CD4-positive, alpha-beta T cell treated with Interferon alpha-2 for 1 hour (primary cell): ENCODE results near the gene FKBP1A.

ENCODE experiments used
- DNase-seq, 2 donors: peaks; one replicate each; pipeline ENCODE4 v3.0.0-alpha.2; 2020 to 2022

FKBP1A gene

GRCh38 chr20:1392693-1393506 is at the start of gene FKBP1A:
Gene FKBP1A, minus strand, starts transcription at chr20:1393054. Its CDS starts 56 bp downstream, at chr20:1392998.
- peak; percentile 93 to 95 for DNase-seq

- DNase-seq: no peak
Observed at GRCh38 chr20:1442304-1442703, 49.5 kb upstream of the FKBP1A start.

- no peak for DNase-seq
Observed at GRCh38 chr20:1441133-1441532, 48.3 kb upstream of the FKBP1A start.

- peak in 1 of 2 donors; percentile 19 for DNase-seq
Observed at GRCh38 chr20:1440024-1440423, 47.2 kb upstream of the FKBP1A start.

DNA sequence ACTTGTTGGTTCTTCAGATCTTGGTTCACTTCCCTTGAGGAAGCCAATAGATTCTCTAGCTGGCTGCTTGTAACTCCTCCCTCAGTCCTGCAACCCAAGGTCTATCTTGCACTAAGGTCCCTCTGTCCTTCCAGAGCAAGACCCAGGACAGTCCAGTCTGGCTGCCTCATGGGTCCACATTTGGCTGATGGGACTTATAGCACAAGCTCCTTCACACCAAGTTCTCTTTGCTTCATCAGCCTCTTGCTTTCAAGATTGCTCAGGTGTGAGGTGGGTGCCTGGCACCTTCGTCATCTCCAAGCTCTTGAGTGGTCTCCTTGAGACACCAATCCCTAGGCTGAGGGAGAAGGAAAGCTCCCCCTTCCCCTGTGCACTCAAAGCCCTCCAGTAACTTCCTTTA is 45.5 kb upstream of the FKBP1A start:
- DNase-seq: no peak

DNA sequence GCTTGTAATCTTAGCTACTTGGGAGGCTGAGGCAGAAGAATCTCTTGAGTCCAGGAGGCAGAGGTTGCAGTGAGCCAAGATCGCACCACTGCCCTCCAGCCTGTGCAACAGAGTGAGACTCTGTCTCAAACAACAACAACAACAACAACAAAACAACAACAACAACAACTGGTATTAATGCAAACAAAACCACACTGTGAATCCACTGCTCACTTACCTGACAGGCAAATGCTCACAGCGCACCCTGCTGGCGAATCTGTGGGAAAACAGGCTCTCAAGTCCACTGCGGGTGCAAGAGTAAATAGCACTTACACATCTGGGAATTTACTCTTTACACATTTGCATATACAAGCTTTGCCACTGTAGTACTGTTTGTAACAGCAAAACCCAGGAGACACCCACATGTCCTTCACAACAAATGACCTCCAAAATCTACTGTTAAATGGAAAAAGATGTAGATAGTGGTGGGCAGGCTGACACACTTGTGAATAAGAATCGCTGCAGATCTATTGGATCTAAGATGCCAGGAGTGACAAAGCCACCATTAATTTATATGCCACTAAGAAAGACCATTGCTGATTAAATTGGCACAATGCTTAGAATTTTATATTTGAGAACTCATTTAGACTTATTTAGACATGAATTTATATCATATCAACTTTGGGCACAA is 44.5 kb upstream of the FKBP1A start:
- DNase-seq: peak; percentile 80 to 83

DNA sequence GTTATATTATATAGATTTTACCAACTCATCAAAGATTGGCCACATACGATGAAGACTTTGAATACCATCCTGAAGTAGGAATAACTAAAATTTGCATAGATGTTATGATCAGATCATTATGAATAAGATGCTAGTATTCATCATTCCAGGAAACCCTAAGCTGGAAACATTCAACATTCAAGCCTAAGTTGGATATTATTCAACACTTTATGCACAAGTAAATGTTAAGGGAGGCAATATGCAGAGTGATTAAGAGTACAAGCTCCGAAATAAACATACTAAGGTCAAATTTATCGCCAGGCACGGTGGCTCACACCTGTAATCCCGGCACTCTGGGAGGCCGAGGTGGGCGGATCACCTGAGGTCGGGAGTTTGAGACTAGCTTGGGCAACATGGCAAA is 43.4 kb upstream of the FKBP1A start:
- no peak for DNase-seq

DNA sequence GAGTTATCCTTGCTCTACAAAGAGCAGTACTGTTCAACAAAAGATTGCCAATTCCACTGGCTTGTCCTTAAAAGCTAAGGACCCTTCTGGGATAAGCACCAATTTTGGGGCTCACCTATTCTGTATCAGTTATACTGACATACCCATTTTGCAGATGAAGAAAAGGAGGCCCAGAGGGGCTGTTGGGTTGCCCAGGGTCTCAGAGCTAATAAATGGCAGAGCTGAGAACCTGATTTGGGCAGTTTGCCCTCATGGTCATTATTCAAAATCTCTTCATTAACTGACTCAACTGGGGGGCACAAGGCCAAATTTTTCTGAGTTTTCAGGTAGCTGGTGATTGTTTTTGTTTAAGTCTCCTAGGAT is 42.5 kb upstream of the FKBP1A start:
- no peak for DNase-seq

DNA sequence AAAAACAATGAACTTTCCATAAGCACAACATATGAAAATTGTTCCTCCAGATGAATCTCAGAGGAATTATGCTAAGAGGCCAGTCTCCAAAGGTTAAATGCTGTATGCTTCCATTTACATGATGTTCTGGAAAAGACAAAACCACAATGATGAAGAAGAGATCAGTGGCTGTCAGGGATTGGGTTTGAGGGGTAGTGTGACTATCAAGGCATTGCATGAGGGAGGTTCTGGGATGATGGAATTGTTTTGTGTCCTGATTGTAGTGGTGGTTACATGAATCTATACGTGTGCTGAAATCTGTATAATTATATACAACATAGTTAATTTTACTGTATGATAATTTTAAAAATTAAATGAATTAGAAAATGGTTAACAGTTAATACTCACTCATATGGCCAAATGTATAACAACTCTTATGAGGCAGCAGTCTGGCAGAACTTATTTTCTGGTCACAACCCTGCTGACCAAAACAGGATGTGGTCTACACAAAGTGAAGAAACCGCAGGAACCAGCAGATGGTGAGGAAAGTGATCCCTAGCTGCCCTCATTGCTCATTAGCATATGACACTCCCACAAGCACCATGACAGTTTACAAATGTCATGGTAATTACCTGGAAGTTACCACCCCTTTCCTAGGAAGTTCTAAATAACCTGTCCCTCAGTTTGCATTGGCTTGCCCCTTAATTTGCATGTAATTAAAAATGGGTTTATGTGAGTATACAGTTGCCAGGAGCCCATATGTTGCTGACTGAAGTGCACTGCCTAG is 41.9 kb upstream of the FKBP1A start:
- peak; percentile 80 to 83 for DNase-seq

GRCh38 chr20:1431158-1431557 is 38.3 kb upstream of the FKBP1A start:
- DNase-seq: no peak

DNA sequence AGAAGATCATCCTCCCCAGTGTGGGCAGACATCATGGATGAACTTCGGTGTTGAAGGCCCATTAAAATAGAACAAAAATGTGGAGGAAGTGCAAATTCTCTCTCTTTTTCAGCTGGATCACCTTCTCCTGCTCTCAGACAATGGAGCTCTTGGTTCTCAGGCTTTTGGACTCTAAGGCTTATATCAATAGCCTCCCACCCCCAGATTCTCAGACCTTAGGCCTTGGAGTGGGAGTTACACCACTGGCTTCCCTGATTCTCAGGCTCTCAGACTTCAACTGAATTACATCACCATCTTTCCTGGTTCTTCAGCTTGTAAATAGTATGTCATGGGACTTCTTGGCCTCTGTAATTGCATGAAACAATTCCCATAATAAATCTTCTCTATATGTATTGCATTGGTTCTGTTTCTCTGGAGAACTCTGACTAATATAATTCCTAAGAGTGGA is 37.2 kb upstream of the FKBP1A start:
- DNase-seq: no peak

DNA sequence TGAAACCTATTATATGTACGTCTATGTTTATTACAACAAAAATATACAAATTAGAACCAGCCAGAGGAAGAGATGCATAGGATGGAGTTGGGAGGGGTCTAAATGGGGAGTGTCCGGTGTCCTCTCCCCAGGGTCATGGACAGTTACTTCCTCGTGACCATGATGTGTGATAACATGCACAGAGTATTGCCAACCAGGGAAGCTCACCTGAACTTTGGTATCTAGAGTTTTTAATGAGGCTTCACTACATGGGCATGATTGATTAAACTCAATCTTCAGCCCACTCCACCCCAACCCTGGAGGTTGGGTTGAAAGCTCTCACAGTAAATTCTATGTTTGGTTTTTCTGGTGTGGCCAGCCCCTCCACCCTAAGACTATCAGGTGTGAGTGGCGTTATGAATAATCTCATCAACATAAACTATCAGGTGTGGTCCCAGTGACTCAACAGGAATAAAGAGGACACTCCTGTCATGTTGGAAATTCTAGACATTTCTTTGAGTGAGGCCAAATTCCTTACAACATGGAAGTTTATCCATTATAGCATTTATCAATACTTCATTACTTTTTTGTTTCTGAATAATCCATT is 36.4 kb upstream of the FKBP1A start:
- DNase-seq: no peak

- no peak for DNase-seq
Observed at GRCh38 chr20:1427457-1428054, 34.7 kb upstream of the FKBP1A start.

- no peak for DNase-seq
Observed at GRCh38 chr20:1426231-1426849, 33.5 kb upstream of the FKBP1A start.

DNA sequence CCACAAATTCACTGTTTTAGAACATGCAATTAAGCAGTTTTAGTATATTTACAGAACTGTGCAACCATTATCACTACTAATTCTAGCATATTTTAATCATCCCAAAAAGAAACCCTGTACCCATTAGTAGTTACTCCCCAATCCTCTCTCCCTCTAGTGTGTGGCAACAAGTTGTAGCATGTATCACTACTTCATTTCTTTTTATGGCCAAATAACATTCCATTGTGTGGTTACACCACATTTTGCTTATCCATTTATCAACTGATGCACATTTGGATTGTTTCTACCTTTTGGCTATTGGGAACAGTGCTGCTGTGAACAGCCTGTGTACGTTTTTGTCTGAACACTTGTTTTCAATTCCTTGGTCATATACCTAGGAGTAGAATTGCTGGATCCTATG is 31.5 kb upstream of the FKBP1A start:
- no peak for DNase-seq

GRCh38 chr20:1423625-1424106 is 30.8 kb upstream of the FKBP1A start:
- DNase-seq: peak; percentile 37 to 45

DNA sequence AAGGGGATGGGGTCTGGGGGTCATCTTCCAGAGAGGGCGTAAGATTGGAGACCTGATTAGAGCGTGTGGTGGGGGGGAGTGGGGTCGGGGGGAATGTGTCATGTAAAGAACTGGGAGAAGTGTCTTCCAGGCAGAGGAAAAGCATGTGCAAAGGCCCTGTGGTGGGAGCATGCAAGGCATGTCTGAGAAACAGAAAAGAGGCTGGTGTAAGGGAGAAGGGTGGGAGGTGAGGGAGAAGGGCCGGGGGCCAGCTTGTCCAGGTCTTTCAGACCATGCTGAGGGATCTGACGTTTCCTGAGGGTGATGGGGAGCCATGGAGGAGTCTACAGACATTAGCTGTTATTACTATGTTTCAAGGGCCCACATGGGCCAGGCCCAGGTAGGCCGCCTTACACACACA is 30.4 kb upstream of the FKBP1A start:
- no peak for DNase-seq

DNA sequence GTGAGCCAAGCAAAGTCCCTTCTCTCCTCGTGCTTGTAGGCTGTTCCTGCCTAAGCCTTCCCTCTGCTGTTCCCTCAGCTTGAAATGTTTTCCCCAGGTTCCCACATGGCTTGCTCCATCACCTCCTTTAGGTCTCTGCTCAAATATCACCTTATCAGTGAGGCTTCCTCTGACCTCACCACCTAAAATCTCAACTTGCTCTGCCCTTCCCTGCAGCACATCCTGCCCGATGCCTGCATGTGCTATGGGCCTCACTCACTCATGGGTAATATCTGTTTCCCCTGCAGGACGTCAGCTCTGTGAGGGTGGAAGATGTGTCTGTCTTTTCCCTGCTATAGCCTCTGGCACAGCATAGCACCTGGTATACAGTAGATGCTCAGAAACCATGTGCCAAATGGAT is 29.9 kb upstream of the FKBP1A start:
- DNase-seq: no peak

- DNase-seq: no peak
Observed at GRCh38 chr20:1420066-1420465, 27.2 kb upstream of the FKBP1A start.

- DNase-seq: no peak
Observed at GRCh38 chr20:1418350-1418749, 25.5 kb upstream of the FKBP1A start.

DNA sequence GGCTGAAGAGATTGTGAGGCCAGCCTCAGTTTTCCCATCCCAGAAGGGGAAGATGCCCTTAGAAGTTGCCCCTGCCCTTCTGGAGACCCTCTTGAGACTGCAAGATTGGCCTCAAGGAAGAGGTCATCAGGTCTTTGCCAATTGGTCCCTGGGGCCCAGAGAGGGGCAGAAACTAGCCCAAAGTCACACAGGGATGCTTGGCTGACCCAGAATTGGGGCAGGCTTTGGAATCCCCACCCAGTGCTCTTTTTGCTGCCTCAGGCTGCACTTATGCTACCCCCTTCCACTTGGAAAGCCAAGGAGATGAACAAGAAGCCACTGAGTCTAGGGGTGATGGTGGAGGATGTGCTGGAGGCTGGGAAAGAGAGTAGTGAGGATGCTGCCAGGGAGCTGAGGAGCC is 24.9 kb upstream of the FKBP1A start:
- no peak for DNase-seq

DNA sequence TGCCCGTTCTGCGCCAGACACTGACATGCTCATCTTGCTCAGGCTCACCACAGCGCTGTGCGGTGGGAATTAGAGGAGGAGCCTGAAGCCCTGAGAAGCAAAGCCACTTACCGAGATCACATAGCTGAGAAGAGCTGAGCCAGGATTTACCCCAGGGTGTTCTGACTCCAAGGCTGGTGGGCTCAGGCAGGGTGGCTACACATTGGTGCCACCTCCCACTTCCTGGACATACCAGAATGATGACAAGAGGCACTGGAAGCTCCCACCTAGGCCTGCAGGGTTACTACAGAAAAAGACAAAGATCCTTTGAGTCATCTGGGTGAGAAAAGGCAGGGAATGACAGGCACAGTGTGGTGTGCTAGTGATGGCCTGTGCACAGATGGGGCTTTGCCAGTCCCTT is 24.4 kb upstream of the FKBP1A start:
- DNase-seq: no peak
